ENCODE measurements around the gene CDC123. TPM values are rescaled to one million over a fixed set of nuclear protein-coding genes. Genes with fewer than 3 reads are reported as not detected.
"Not testable (repeated sequence)": the region's sequence is repeated elsewhere in the genome, so short reads cannot be mapped to it uniquely, and the experiment has no call there.

The CDC123 gene
- total RNA-seq, 1 experiment from 2014 or later, result 153 TPM

GRCh38 chr10:12250181-12250580 is 54.2 kb downstream of the CDC123 start:
- no peaks in the 10 kb centered on the region for H3K27me3 Mint-ChIP-seq (ENCODE audit: low read depth)
- POLR2A ChIA-PET, result interaction anchor here (0.6 kb wide), 1 partner anchor 18 kb away, joined by 3 read pairs; no protein-coding TSS in a partner anchor
- peaks cover 43% of the 10 kb centered on the region for H3K36me3 Mint-ChIP-seq
- H3K27ac Mint-ChIP-seq, result no peak overlapping the region
- H3K4me3 Mint-ChIP-seq, result no peak overlapping the region
- H3K9me3 Mint-ChIP-seq, result no peaks in the 10 kb centered on the region
- H3K4me1 Mint-ChIP-seq, result peaks cover 5% of the 10 kb centered on the region
- CTCF ChIA-PET, result interaction anchor here (0.6 kb wide), 1 partner anchor 145 kb away, joined by 4 read pairs; no protein-coding TSS in a partner anchor
- ATAC-seq (no peak), DNase-seq (ENCODE audit: low spot score) (no peak)
- TF ChIP-seq CREB1 (CRISPR knock-in tag; IDR thresholded peaks at IDR 0.05) (no peak), CBFB (CRISPR knock-in tag; IDR thresholded peaks at IDR 0.05; ENCODE audit: low read depth) (no peak), ZSCAN18 (CRISPR knock-in tag; IDR thresholded peaks at IDR 0.05) (no peak), ESRRA (CRISPR knock-in tag; IDR thresholded peaks at IDR 0.05; ENCODE audit: borderline replicate concordance) (no peak), GABPB1 (CRISPR knock-in tag; IDR thresholded peaks at IDR 0.05) (no peak), ZNF263 (CRISPR knock-in tag; IDR thresholded peaks at IDR 0.05; ENCODE audit: low read depth) (no peak)
- TF ChIP-seq, protein P1, sequence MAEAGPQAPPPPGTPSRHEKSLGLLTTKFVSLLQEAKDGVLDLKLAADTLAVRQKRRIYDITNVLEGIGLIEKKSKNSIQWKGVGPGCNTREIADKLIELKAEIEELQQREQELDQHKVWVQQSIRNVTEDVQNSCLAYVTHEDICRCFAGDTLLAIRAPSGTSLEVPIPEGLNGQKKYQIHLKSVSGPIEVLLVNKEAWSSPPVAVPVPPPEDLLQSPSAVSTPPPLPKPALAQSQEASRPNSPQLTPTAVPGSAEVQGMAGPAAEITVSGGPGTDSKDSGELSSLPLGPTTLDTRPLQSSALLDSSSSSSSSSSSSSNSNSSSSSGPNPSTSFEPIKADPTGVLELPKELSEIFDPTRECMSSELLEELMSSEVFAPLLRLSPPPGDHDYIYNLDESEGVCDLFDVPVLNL (CRISPR knock-in tag; IDR thresholded peaks at IDR 0.05; ENCODE audit: borderline replicate concordance, low read depth), result no peak
- TF ChIP-seq, protein P2, sequence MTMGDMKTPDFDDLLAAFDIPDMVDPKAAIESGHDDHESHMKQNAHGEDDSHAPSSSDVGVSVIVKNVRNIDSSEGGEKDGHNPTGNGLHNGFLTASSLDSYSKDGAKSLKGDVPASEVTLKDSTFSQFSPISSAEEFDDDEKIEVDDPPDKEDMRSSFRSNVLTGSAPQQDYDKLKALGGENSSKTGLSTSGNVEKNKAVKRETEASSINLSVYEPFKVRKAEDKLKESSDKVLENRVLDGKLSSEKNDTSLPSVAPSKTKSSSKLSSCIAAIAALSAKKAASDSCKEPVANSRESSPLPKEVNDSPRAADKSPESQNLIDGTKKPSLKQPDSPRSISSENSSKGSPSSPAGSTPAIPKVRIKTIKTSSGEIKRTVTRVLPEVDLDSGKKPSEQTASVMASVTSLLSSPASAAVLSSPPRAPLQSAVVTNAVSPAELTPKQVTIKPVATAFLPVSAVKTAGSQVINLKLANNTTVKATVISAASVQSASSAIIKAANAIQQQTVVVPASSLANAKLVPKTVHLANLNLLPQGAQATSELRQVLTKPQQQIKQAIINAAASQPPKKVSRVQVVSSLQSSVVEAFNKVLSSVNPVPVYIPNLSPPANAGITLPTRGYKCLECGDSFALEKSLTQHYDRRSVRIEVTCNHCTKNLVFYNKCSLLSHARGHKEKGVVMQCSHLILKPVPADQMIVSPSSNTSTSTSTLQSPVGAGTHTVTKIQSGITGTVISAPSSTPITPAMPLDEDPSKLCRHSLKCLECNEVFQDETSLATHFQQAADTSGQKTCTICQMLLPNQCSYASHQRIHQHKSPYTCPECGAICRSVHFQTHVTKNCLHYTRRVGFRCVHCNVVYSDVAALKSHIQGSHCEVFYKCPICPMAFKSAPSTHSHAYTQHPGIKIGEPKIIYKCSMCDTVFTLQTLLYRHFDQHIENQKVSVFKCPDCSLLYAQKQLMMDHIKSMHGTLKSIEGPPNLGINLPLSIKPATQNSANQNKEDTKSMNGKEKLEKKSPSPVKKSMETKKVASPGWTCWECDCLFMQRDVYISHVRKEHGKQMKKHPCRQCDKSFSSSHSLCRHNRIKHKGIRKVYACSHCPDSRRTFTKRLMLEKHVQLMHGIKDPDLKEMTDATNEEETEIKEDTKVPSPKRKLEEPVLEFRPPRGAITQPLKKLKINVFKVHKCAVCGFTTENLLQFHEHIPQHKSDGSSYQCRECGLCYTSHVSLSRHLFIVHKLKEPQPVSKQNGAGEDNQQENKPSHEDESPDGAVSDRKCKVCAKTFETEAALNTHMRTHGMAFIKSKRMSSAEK (CRISPR knock-in tag; IDR thresholded peaks at IDR 0.05; ENCODE audit: borderline replicate concordance), result no peak

DNA sequence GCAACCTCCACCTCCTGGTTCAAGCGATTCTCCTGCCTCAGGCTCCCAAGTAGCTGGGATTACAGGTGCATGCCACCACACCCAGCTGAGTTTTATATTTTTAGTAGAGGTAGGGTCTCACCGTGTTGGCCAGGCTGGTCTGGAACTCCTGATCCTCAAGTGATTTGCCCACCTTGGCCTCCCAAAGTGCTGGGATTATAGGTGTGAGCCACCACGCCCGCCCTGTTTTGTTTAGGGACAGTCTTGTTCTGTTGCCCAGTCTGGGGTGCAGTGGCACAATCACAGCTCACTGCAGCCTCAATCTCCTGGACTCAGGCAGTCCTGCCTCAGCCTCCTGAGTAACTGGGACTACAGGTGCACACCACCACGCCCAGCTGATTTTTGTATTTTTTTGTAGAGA is 54.7 kb downstream of the CDC123 start:
- not testable (repeated sequence) for ATAC-seq; H3K27me3 Mint-ChIP-seq (ENCODE audit: low read depth); H3K9me3 Mint-ChIP-seq; H3K4me3 Mint-ChIP-seq; H3K4me1 Mint-ChIP-seq; H3K27ac Mint-ChIP-seq; DNase-seq (ENCODE audit: low spot score)
- ChIA-PET CTCF (interaction anchor here (0.6 to 1.1 kb wide), 2 partner anchors 144 to 532 kb away, joined by 3 to 4 read pairs; no protein-coding TSS in a partner anchor), POLR2A (interaction anchor here (0.6 kb wide), 1 partner anchor 18 kb away, joined by 3 read pairs; no protein-coding TSS in a partner anchor)
- peaks cover 40% of the 10 kb centered on the region for H3K36me3 Mint-ChIP-seq

DNA sequence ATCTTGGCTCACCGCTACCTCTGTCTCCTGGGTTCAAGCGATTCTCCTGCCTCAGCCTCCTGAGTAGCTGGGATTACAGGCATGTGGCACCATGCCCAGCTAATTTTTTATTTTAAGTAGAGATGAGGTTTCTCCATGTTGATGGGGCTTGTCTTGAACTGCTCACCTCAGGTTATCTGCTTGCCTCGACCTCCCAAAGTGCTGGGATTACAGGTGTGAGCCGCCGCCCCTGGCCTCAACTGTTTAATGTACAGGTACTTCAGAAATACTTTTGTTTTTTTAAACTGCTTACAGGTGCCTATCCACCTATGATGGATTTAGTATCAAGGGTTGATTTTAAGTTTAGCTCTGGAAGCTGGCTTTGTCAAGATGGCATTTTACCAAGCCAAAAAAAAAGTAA is 55.6 kb downstream of the CDC123 start:
- ChIA-PET CTCF (interaction anchor here (1.1 kb wide), 1 partner anchor 531 kb away, joined by 3 read pairs; no protein-coding TSS in a partner anchor), POLR2A (no interaction called here)
- H3K27ac Mint-ChIP-seq, result no peak overlapping the region
- TF ChIP-seq, protein P3, sequence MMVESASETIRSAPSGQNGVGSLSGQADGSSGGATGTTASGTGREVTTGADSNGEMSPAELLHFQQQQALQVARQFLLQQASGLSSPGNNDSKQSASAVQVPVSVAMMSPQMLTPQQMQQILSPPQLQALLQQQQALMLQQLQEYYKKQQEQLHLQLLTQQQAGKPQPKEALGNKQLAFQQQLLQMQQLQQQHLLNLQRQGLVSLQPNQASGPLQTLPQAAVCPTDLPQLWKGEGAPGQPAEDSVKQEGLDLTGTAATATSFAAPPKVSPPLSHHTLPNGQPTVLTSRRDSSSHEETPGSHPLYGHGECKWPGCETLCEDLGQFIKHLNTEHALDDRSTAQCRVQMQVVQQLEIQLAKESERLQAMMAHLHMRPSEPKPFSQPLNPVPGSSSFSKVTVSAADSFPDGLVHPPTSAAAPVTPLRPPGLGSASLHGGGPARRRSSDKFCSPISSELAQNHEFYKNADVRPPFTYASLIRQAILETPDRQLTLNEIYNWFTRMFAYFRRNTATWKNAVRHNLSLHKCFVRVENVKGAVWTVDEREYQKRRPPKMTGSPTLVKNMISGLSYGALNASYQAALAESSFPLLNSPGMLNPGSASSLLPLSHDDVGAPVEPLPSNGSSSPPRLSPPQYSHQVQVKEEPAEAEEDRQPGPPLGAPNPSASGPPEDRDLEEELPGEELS (CRISPR knock-in tag; IDR thresholded peaks at IDR 0.05), result no peak
- no peak for TF ChIP-seq ZNF423 (CRISPR knock-in tag; IDR thresholded peaks at IDR 0.05)
- TF ChIP-seq SP1 (CRISPR knock-in tag; conservative IDR thresholded peaks at IDR 0.05), result no peak
- TF ChIP-seq STAT6 (CRISPR knock-in tag; conservative IDR thresholded peaks at IDR 0.05; ENCODE audit: low read depth), result no peak
- no peak for TF ChIP-seq OVOL2 (CRISPR knock-in tag; IDR thresholded peaks at IDR 0.05; ENCODE audit: borderline replicate concordance)
- TF ChIP-seq TCF7 (CRISPR knock-in tag; IDR thresholded peaks at IDR 0.05; ENCODE audit: low read depth), result no peak
- no peak for TF ChIP-seq ARID4B (CRISPR knock-in tag; IDR thresholded peaks at IDR 0.05; ENCODE audit: borderline replicate concordance)
- DNase-seq (ENCODE audit: low spot score) (no peak), ATAC-seq (no peak)
- no peaks in the 10 kb centered on the region for H3K9me3 Mint-ChIP-seq
- H3K27me3 Mint-ChIP-seq (ENCODE audit: low read depth), result no peaks in the 10 kb centered on the region
- H3K36me3 Mint-ChIP-seq, result peaks cover 31% of the 10 kb centered on the region
- H3K4me1 Mint-ChIP-seq, result peaks cover 5% of the 10 kb centered on the region
- H3K4me3 Mint-ChIP-seq, result no peak overlapping the region
